Measurements from ENCODE around the gene DNM1L.
"Not testable (repeated sequence)": the region's sequence is repeated elsewhere in the genome, so short reads cannot be mapped to it uniquely, and the experiment has no call there.

Gene DNM1L

GRCh38 chr12:32698285-32698684, 19.2 kb downstream of the DNM1L start:
- no peak for DNase-seq

- not testable (repeated sequence) for DNase-seq
These were observed 20.3 kb downstream of the DNM1L start for GRCh38 chr12:32699437-32699836.

- no peak for DNase-seq
These were observed 23.4 kb downstream of the DNM1L start for GRCh38 chr12:32702473-32702872.

GRCh38 chr12:32702946-32703345, 23.8 kb downstream of the DNM1L start:
- no peak for DNase-seq

- DNase-seq = no peak
These were observed 26.7 kb downstream of the DNM1L start for GRCh38 chr12:32705783-32706182.

- DNase-seq = no peak
These were observed 27.4 kb downstream of the DNM1L start for GRCh38 chr12:32706335-32707024.

GRCh38 chr12:32708926-32709325, 29.8 kb downstream of the DNM1L start:
- DNase-seq = no peak

- no peak for DNase-seq
These were observed 35.7 kb downstream of the DNM1L start for GRCh38 chr12:32714772-32715171.

- DNase-seq = no peak
These were observed 39.8 kb downstream of the DNM1L start for GRCh38 chr12:32718926-32719325.

GRCh38 chr12:32725308-32725707, 46.2 kb downstream of the DNM1L start:
- not testable (repeated sequence) for DNase-seq

GRCh38 chr12:32726286-32726685, 47.2 kb downstream of the DNM1L start:
- no peak for DNase-seq

- no peak for DNase-seq
These were observed 48.1 kb downstream of the DNM1L start for GRCh38 chr12:32727237-32727636.

GRCh38 chr12:32734952-32735351, 55.9 kb downstream of the DNM1L start:
- no peak for DNase-seq

GRCh38 chr12:32736445-32736844, 57.3 kb downstream of the DNM1L start:
- DNase-seq = no peak

GRCh38 chr12:32737715-32738114, 58.6 kb downstream of the DNM1L start:
- DNase-seq = no peak

- DNase-seq = no peak
These were observed 60.2 kb downstream of the DNM1L start for GRCh38 chr12:32739279-32739678.

GRCh38 chr12:32742133-32742532, 63.0 kb downstream of the DNM1L start:
- DNase-seq = no peak

GRCh38 chr12:32743264-32743663, 64.2 kb downstream of the DNM1L start:
- DNase-seq = no peak

- no peak for DNase-seq
These were observed 74.5 kb downstream of the DNM1L start for GRCh38 chr12:32753605-32754004.

GRCh38 chr12:32754111-32754510, 75.0 kb downstream of the DNM1L start:
- no peak for DNase-seq

GRCh38 chr12:32755051-32755653, 76.1 kb downstream of the DNM1L start:
- peak; percentile 32 for DNase-seq

GRCh38 chr12:32755654-32756475, 76.8 kb downstream of the DNM1L start, which contains the start of gene YARS2:
Gene YARS2, minus strand, starts transcription at chr12:32755897. Its CDS starts 23 bp downstream, at chr12:32755874.
- peak; percentile 90 for DNase-seq

- no peak for DNase-seq
These were observed 77.5 kb downstream of the DNM1L start for GRCh38 chr12:32756476-32757066.

Data from NCI-H510A (cell line).